GM13976 (cell line): ENCODE data around the gene ZNF761.

Experiments
- DNase-seq: peaks from one replicate; pipeline ENCODE4 v3.0.0; 2012; ENCODE audit warnings: low spot score
- in situ Hi-C: fragments of 300-500 bp; cut with MboI; formaldehyde crosslinking; loops from one replicate; pipeline ENCODE4 v1.12.0; 2022; ENCODE audit warnings: low sequenced_read_pairs, mixed read lengths, inconsistent platforms; ENCODE audit not compliant: unreplicated experiment
- TF ChIP-seq, protein P1 (sequence below): IDR thresholded peaks from 2 replicates; pipeline ENCODE4 v1.5.1; 2012; ENCODE audit warnings: borderline replicate concordance, mild to moderate bottlenecking; ENCODE audit not compliant: insufficient read depth; ENCODE audit errors: extremely low read depth, missing control alignments, control extremely low read depth

Gene ZNF761

DNA sequence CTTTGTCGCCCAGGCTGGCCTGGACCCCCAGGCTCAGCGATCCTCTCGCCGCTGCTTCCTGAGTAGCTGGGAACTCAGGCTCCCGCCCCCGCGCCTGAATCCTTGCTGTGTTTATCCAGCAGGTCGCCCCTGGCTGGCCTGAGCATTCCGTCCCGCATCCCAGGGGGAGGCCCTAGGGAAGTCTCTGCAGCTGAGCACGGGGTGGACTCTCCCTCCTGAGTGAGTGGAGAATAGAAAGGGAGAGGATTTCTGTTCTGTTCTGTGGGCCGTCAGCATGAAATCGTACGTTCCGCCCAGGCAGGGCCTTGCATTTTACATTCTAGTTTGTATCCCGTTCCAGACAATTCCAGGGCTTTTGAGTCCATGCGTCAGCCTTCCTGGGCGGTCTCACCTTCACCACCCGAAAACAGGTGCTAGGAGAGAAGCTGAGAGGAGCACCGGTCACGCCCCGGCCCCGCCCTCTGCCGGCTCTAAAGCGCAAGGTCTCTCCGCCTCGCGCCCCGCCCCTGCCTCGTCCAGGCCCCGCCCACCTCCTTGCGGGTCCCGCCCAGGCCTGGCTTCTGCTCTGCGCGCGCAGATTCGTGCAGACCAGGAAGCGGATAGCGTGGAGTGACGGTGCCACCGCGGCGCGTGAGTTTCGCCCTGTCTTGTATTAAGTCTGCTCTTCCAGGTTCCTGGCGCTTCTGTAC is at the start of gene ZNF761:
Gene ZNF761, plus strand, starts transcription at position 586 of the 689 bp plus-strand sequence. CDS start 15,285 bp downstream, outside the sequence.
- in situ Hi-C loops: no loop called here
- TF ChIP-seq, protein P1, sequence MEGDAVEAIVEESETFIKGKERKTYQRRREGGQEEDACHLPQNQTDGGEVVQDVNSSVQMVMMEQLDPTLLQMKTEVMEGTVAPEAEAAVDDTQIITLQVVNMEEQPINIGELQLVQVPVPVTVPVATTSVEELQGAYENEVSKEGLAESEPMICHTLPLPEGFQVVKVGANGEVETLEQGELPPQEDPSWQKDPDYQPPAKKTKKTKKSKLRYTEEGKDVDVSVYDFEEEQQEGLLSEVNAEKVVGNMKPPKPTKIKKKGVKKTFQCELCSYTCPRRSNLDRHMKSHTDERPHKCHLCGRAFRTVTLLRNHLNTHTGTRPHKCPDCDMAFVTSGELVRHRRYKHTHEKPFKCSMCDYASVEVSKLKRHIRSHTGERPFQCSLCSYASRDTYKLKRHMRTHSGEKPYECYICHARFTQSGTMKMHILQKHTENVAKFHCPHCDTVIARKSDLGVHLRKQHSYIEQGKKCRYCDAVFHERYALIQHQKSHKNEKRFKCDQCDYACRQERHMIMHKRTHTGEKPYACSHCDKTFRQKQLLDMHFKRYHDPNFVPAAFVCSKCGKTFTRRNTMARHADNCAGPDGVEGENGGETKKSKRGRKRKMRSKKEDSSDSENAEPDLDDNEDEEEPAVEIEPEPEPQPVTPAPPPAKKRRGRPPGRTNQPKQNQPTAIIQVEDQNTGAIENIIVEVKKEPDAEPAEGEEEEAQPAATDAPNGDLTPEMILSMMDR: no peak
- DNase-seq: peak; percentile 94

GRCh38 chr19:53388168-53388567 is 43.6 kb upstream of the ZNF761 start:
- TF ChIP-seq, protein P1: no peak
- in situ Hi-C loops: no loop called here
- no peak for DNase-seq

GRCh38 chr19:53388904-53389303 is 42.9 kb upstream of the ZNF761 start:
- in situ Hi-C loops: no loop called here
- DNase-seq: no peak
- TF ChIP-seq, protein P1: no peak

- TF ChIP-seq, protein P1: no peak
- in situ Hi-C loops: no loop called here
- no peak for DNase-seq
Observed at GRCh38 chr19:53389571-53389970, 42.2 kb upstream of the ZNF761 start.

DNA sequence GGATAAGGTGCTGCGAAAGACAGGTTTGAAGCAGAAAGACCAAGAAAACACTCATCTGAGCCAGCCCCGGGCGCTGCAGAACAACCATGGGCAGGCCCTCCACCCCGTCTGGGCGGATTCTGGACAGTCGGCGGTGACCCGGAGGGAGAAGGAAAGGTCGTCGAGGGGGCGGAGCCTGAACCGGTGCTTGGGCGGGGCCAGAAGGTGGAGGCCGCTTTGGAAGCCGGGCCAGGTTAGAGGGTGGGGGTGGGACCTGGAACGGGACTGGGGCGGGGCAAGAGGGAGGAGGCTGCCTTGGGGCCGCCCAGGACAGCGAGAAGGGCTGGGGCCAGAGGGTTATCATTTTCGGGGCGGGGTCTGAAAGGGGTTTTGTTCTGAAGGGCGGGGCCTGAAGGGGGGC is 41.8 kb upstream of the ZNF761 start:
- no peak for DNase-seq
- TF ChIP-seq, protein P1: no peak
- in situ Hi-C loops: no loop called here

- in situ Hi-C loops: no loop called here
- no peak for DNase-seq
- TF ChIP-seq, protein P1: no peak
Observed at GRCh38 chr19:53394522-53394973, 37.2 kb upstream of the ZNF761 start.
